Trophoblast cell (in vitro differentiated cells and primary cell): ENCODE data around the gene SCYL2.

Source experiments
- DNase-seq, 2 donors: peaks; one replicate each; pipeline ENCODE4 v3.0.0-alpha.2; 2016
- H2AFZ ChIP-seq: 2 replicates; pipeline ENCODE4 v1.6.1; 2013; ENCODE audit warnings: low read length, moderate library complexity, mild to moderate bottlenecking; ENCODE audit not compliant: insufficient read depth, poor library complexity
- H2AK5ac ChIP-seq: 2 replicates; pipeline ENCODE4 v1.6.1; 2013; ENCODE audit warnings: mild to moderate bottlenecking, low read length
- H2BK120ac ChIP-seq: 2 replicates; pipeline ENCODE4 v1.6.1; 2013; ENCODE audit warnings: low read length, mild to moderate bottlenecking, moderate library complexity; ENCODE audit not compliant: insufficient read depth, poor library complexity
- H2BK12ac ChIP-seq: 2 replicates; pipeline ENCODE4 v1.6.1; 2013; ENCODE audit warnings: mild to moderate bottlenecking, low read length, moderate library complexity
- H2BK5ac ChIP-seq: 2 replicates; pipeline ENCODE4 v1.6.1; 2013; ENCODE audit warnings: low read length, low read depth, moderate library complexity, mild to moderate bottlenecking; ENCODE audit not compliant: poor library complexity
- H3K14ac ChIP-seq: 2 replicates; pipeline ENCODE4 v1.6.1; 2013; ENCODE audit warnings: mild to moderate bottlenecking, low read length
- H3K18ac ChIP-seq: 2 replicates; pipeline ENCODE4 v1.6.1; 2013; ENCODE audit warnings: mild to moderate bottlenecking, low read length
- H3K23ac ChIP-seq: 2 replicates; pipeline ENCODE4 v1.6.1; 2013; ENCODE audit warnings: low read length
- H3K27ac ChIP-seq: 2 replicates; pipeline ENCODE4 v1.5.1; 2013; ENCODE audit warnings: low read depth, mild to moderate bottlenecking, inconsistent platforms, low read length, moderate library complexity
- H3K27me3 ChIP-seq: 2 replicates; pipeline ENCODE4 v1.6.1; 2013; ENCODE audit warnings: inconsistent platforms, mild to moderate bottlenecking, low read length, moderate library complexity; ENCODE audit not compliant: insufficient read depth
- H3K36me3 ChIP-seq, 2 experiments: 1 replicate in 1 of 2; 2 replicates in 1 of 2; pipeline ENCODE4 v1.6.1; 2013; ENCODE audit warnings: low read length in 2 of 2, mild to moderate bottlenecking in 2 of 2, moderate library complexity in 1 of 2; ENCODE audit not compliant: insufficient read depth in 2 of 2, control insufficient read depth in 1 of 2
- H3K4ac ChIP-seq: 2 replicates; pipeline ENCODE4 v1.6.1; 2013; ENCODE audit warnings: low read depth, mild to moderate bottlenecking, low read length, moderate library complexity
- H3K4me1 ChIP-seq, 2 experiments: 1 replicate in 1 of 2; 2 replicates in 1 of 2; pipeline ENCODE4 v1.6.1; 2013; ENCODE audit warnings: low read length in 2 of 2, mild to moderate bottlenecking in 2 of 2, moderate library complexity in 1 of 2; ENCODE audit not compliant: insufficient read depth in 2 of 2, control insufficient read depth in 1 of 2
- H3K4me2 ChIP-seq: 2 replicates; pipeline ENCODE4 v1.6.1; 2013; ENCODE audit warnings: inconsistent platforms, mild to moderate bottlenecking, low read length, moderate library complexity
- H3K4me3 ChIP-seq: 2 replicates; pipeline ENCODE4 v1.5.1; 2013; ENCODE audit warnings: mild to moderate bottlenecking, low read depth, low read length, inconsistent platforms
- H3K79me1 ChIP-seq: one replicate; pipeline ENCODE4 v1.6.1; 2013; ENCODE audit warnings: low read length
- H3K79me2 ChIP-seq: 2 replicates; pipeline ENCODE4 v1.6.1; 2013; ENCODE audit warnings: low read length, mild to moderate bottlenecking; ENCODE audit not compliant: control insufficient read depth, insufficient read depth, poor library complexity
- H3K9ac ChIP-seq: 2 replicates; pipeline ENCODE4 v1.6.1; 2013; ENCODE audit warnings: mild to moderate bottlenecking, low read length
- H3K9me3 ChIP-seq: 2 replicates; pipeline ENCODE4 v1.6.1; 2013; ENCODE audit warnings: low read depth, mild to moderate bottlenecking, control low read depth, inconsistent platforms, low read length; ENCODE audit not compliant: insufficient read depth
- H4K12ac ChIP-seq: 2 replicates; pipeline ENCODE4 v1.6.1; 2013; ENCODE audit warnings: low read depth, mild to moderate bottlenecking, low read length, moderate library complexity
- H4K8ac ChIP-seq: 2 replicates; pipeline ENCODE4 v1.6.1; 2013; ENCODE audit warnings: low read depth, mild to moderate bottlenecking, low read length, moderate library complexity
- H4K91ac ChIP-seq: one replicate; pipeline ENCODE4 v1.6.1; 2013; ENCODE audit warnings: low read depth, mild to moderate bottlenecking, low read length, moderate library complexity
- WGBS: extraction: QIAGEN DNeasy Blood & Tissue Kit; methylation state at CpG from one replicate; pipeline ENCODE4 v1.1.7; 2013; ENCODE audit warnings: missing lambda C conversion rate; ENCODE audit not compliant: insufficient read length, insufficient coverage; ENCODE audit errors: extremely low coverage; 5-methylcytosine and 5-hydroxymethylcytosine counted together

Gene SCYL2

GRCh38 chr12:100365411-100365810 is 98.4 kb downstream of the SCYL2 start:
- Histone ChIP-seq H3K4me2 (no peak overlapping the region), H4K12ac (no peak overlapping the region), H2BK120ac (no peak overlapping the region), H3K27ac (no peak overlapping the region), H3K9ac (no peak overlapping the region), H3K23ac (no peak overlapping the region), H3K4me3 (no peak overlapping the region), H4K91ac (no peak overlapping the region), H2BK12ac (no peak overlapping the region), H3K79me1 (no peaks in the 10 kb centered on the region), H3K36me3 (no peaks in the 10 kb centered on the region), H2AFZ (no peak overlapping the region), H3K9me3 (peaks cover 2% of the 10 kb centered on the region), H3K79me2 (no peaks in the 10 kb centered on the region), H3K4ac (no peak overlapping the region), H3K18ac (no peak overlapping the region), H3K14ac (no peak overlapping the region), H3K4me1 (peaks cover 6% of the 10 kb centered on the region in 2 experiments), H4K8ac (no peak overlapping the region), H2BK5ac (no peak overlapping the region), H3K27me3 (no peaks in the 10 kb centered on the region), H2AK5ac (no peak overlapping the region)
- no peak for DNase-seq
- WGBS = no CpG with 5 or more reads among the region's 2 CpGs

- H3K27ac ChIP-seq = no peak overlapping the region
- no peaks in the 10 kb centered on the region for H3K79me1 ChIP-seq
- no peak overlapping the region for H3K18ac ChIP-seq
- H3K9me3 ChIP-seq = peaks cover 2% of the 10 kb centered on the region
- peak; percentile 56 to 70 for DNase-seq
- no peak overlapping the region for H3K4me2 ChIP-seq
- no peak overlapping the region for H3K14ac ChIP-seq
- no peak overlapping the region for H3K4ac ChIP-seq
- H3K36me3 ChIP-seq = no peaks in the 10 kb centered on the region
- H2AK5ac ChIP-seq = no peak overlapping the region
- H3K9ac ChIP-seq = no peak overlapping the region
- no peak overlapping the region for H2BK120ac ChIP-seq
- peaks cover 6 to 9% of the 10 kb centered on the region in 2 experiments for H3K4me1 ChIP-seq
- no peak overlapping the region for H3K4me3 ChIP-seq
- no peaks in the 10 kb centered on the region for H3K79me2 ChIP-seq
- no peak overlapping the region for H2BK5ac ChIP-seq
- no peak overlapping the region for H3K23ac ChIP-seq
- H4K12ac ChIP-seq = no peak overlapping the region
- WGBS = no CpG with 5 or more reads among the region's 1 CpG
- H2AFZ ChIP-seq = no peak overlapping the region
- no peak overlapping the region for H2BK12ac ChIP-seq
- no peak overlapping the region for H4K91ac ChIP-seq
- no peaks in the 10 kb centered on the region for H3K27me3 ChIP-seq
- no peak overlapping the region for H4K8ac ChIP-seq
These were observed 101.1 kb downstream of the SCYL2 start for GRCh38 chr12:100368066-100368465.

GRCh38 chr12:100371146-100371545 is 104.2 kb downstream of the SCYL2 start:
- H3K4me3 ChIP-seq = no peak overlapping the region
- no peak overlapping the region for H3K18ac ChIP-seq
- H2AFZ ChIP-seq = no peak overlapping the region
- H2BK12ac ChIP-seq = no peak overlapping the region
- H3K4me2 ChIP-seq = no peak overlapping the region
- no peaks in the 10 kb centered on the region for H3K79me1 ChIP-seq
- H4K91ac ChIP-seq = no peak overlapping the region
- H2AK5ac ChIP-seq = no peak overlapping the region
- peaks cover 6 to 11% of the 10 kb centered on the region in 2 experiments for H3K4me1 ChIP-seq
- H3K27ac ChIP-seq = no peak overlapping the region
- no peak overlapping the region for H4K12ac ChIP-seq
- H3K9ac ChIP-seq = no peak overlapping the region
- no peaks in the 10 kb centered on the region for H3K9me3 ChIP-seq
- no peak overlapping the region for H2BK5ac ChIP-seq
- H3K79me2 ChIP-seq = no peaks in the 10 kb centered on the region
- H2BK120ac ChIP-seq = no peak overlapping the region
- no peak overlapping the region for H3K23ac ChIP-seq
- WGBS = no CpG with 5 or more reads among the region's 6 CpGs
- no peaks in the 10 kb centered on the region for H3K36me3 ChIP-seq
- H3K4ac ChIP-seq = no peak overlapping the region
- H3K14ac ChIP-seq = no peak overlapping the region
- peak; percentile 66 to 88 for DNase-seq
- H3K27me3 ChIP-seq = no peaks in the 10 kb centered on the region
- H4K8ac ChIP-seq = no peak overlapping the region

- H3K9me3 ChIP-seq = no peaks in the 10 kb centered on the region
- no CpG with 5 or more reads among the region's 11 CpGs for WGBS
- no peak overlapping the region for H2BK120ac ChIP-seq
- peak; percentile 94 to 99 for DNase-seq
- no peak overlapping the region for H3K4me2 ChIP-seq
- no peak overlapping the region for H4K12ac ChIP-seq
- no peak overlapping the region for H2BK12ac ChIP-seq
- H3K4ac ChIP-seq = no peak overlapping the region
- no peaks in the 10 kb centered on the region for H3K79me1 ChIP-seq
- no peak overlapping the region for H3K27ac ChIP-seq
- no peak overlapping the region for H3K4me3 ChIP-seq
- H3K79me2 ChIP-seq = no peaks in the 10 kb centered on the region
- no peak overlapping the region for H2AFZ ChIP-seq
- no peak overlapping the region for H3K14ac ChIP-seq
- H3K18ac ChIP-seq = no peak overlapping the region
- H4K91ac ChIP-seq = no peak overlapping the region
- no peak overlapping the region for H2AK5ac ChIP-seq
- H4K8ac ChIP-seq = no peak overlapping the region
- H3K4me1 ChIP-seq = peaks cover 6 to 11% of the 10 kb centered on the region in 2 experiments
- no peak overlapping the region for H3K9ac ChIP-seq
- no peak overlapping the region for H2BK5ac ChIP-seq
- H3K36me3 ChIP-seq = no peaks in the 10 kb centered on the region
- H3K27me3 ChIP-seq = no peaks in the 10 kb centered on the region
- no peak overlapping the region for H3K23ac ChIP-seq
These were observed 106.1 kb downstream of the SCYL2 start for GRCh38 chr12:100372853-100373640.
